SKM-1 (cell line): ENCODE results near the gene GNAS.
"Not testable (repeated sequence)": the region's sequence is repeated elsewhere in the genome, so short reads cannot be mapped to it uniquely, and the experiment has no call there.

ENCODE experiments used
- DNase-seq: peaks from one replicate; lab custom pipeline; 2025; ENCODE audit not compliant: unreplicated experiment; lab: John Stamatoyannopoulos, UW

GNAS gene

DNA sequence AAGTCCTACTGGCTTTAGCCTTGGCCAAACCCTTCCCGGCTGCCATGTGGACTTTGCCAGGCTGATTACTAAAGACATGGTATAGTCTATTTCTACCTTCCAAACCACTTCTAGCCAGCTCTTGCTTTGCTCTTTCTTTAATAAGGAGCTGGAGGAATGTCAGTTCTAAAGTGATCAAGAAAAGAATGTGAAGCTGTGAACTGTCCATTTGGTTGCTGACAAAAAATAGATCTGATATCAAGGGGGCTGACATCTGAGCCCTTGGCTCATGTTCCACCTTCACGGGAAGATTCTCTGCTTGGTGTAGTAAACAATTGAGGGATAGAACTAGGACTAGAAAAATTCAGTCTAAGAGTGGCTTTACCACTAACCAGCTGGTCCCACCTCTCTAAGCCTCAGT is 24.4 kb upstream of the GNAS start:
- no peak for DNase-seq

DNA sequence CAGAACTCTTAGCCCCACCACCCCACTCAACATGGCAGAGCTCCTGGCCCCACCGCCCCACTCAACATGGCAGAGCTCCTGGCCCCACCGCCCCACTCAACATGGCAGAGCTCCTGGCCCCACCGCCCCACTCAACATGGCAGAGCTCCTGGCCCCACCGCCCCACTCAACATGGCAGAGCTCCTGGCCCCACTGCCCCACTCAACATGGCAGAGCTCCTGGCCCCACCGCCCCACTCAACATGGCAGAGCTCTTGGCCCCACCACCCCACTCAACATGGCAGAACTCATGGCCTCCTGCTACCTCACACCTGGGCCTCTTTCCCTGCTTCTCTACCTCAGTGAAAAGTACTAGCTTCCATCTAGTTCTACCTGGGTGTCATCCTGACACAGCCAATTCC is 23.7 kb upstream of the GNAS start:
- DNase-seq: not testable (repeated sequence)

DNA sequence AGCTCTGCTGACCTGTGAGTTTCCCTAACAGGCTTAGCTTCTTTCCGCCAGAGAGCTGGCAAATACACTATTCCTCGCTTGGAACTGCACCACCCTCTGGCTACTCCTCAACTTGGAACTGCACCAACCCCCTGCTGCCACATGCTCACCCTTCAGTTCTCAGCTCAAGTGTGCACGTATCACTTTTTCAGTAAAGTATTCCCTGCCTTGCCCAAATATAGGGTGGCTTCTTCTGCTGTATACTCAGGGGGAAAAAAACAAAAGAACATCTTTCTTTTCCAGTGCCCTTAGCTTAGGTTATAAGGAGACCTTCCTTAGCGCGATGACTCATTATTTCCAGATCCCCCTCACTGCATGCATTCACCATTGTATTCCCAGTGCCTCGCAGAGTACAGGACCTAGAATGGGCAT is 23.0 kb upstream of the GNAS start:
- no peak for DNase-seq

DNA sequence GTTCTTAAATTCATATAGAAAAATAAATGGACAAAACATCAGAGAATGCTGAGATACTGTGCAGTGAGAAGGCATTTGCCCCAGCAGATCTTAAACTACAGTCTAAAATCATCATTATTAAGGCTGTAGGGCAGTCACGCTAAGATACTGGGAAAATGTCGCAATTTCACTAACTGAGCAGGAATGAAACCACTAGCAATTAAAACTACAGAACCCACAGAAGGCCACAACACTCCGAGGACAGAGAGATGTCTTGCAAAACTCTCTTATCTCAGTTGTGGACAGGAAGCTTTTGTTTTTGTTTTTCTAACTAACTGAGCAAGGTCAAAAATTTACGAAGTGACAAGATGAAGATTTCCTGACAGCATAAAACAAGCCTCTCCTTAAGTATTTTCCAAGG is 20.1 kb upstream of the GNAS start:
- no peak for DNase-seq

DNA sequence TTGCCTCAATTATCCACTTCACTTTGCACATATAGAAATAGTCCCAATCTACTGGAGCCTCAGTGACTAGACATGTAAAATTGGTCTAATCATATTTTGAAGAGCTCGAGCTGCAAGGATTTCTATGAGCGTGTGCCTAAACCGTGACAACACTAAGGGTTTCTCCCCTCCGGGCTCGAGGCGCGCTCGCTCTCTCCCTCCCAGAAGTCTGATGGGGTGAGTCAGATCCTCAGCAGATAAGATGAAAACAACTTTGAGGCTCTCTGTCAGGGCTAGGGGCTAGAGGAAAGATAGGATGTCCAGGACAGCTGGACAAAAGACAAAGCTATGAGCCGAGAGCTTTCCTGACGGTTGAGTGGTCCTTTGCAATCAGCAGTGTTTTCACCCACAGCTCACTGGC is 18.6 kb upstream of the GNAS start:
- DNase-seq: no peak

DNA sequence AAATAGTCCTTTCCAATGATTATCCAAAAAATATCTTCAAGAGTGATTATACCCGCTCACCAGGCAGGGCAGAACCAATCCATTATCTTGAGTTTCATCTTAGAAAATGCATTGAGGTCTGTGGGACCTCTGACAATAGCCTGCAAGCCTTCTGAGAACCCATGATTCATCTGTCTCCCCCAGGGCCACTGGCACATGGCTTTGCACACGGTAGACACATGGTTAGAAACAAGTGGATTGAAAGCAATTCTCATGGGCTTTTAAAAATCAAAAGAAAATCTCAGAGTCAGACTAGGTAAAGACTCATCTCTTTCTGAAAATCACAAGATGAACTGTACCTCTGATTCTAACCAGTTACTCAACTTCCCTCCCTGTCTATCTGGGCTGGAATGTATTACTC is 17.3 kb upstream of the GNAS start:
- no peak for DNase-seq

DNA sequence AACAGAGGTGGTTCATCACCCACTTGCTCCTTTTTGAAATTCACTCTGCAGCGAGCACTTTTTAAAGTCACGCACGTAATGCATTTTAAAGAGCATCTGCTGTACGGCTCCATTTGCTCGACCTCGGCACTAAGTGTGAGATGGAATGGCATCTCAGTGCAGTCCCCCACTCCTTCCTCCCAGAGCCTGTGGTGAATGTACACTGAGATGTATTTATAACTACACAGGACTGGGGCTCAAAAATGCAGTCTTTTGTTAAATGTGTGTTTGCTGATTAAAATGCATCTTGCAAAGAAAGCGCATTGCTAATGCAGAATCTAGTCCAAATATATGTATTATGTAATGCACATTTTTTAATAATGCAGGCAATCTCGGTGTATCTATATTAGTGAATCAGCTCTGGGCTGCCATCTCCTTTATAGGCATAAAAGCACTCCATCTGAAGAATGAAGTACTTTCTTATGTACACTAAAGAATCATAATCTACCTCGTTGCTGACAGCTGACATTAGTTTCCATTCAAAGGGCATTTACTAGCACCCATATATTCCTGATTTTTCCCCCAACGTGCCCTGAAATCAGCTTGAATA is 15.8 kb upstream of the GNAS start:
- no peak for DNase-seq

DNA sequence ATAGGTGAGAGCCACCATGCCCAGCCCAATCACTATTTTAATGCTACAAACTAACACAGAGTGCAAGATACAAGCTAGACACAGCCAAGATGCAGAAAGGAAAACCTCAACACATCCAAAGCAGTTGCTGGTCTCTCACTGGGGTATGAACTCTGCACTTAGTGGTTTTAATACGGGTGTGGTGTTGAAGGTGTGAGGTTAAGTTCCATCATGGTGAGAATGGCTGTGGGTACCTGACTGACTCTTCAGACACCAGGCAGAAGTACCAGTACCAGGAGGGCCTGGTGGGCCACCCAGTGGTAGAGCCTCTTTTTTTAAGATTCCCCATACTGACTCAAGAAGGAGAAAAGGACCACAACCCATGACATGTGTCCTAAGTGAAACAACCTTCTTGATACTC is 14.8 kb upstream of the GNAS start:
- no peak for DNase-seq

DNA sequence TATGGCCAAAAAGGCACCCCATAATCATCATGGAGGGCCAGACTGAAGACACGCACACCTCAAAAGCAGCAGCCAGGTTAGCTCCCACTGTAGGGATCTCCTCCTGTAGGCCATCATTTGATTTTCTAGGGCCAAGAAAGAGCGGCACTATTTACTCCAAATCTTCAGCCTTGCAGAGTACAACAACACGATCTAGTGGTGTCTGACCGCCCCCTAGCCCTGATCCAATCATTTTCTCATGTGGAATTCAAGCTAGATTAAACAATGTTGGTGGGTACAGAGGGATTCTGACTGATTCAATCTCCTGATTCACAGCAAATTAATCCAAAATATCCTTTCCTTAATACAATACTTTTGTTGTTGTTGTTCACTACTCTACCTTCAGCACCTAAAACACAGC is 14.3 kb upstream of the GNAS start:
- DNase-seq: no peak

DNA sequence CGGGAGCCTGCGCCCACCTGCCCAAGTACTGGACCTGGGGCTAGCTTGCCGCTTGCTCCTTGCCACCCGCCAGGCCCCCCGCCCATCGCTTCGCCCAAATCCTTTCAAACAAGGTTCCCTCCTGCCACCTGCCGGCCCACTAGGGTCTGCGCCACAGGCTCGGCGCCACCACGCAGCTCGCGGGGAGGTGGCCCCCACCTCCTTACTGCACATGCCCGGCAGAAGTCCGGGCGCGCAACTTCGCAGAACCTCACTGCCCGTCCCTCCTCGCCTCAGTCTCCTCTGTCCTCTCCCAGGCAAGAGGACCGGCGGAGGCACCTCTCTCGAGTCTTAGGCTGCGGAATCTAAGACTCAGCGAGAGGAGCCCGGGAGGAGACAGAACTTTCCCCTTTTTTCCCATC is 13.0 kb upstream of the GNAS start:
- DNase-seq: no peak

DNA sequence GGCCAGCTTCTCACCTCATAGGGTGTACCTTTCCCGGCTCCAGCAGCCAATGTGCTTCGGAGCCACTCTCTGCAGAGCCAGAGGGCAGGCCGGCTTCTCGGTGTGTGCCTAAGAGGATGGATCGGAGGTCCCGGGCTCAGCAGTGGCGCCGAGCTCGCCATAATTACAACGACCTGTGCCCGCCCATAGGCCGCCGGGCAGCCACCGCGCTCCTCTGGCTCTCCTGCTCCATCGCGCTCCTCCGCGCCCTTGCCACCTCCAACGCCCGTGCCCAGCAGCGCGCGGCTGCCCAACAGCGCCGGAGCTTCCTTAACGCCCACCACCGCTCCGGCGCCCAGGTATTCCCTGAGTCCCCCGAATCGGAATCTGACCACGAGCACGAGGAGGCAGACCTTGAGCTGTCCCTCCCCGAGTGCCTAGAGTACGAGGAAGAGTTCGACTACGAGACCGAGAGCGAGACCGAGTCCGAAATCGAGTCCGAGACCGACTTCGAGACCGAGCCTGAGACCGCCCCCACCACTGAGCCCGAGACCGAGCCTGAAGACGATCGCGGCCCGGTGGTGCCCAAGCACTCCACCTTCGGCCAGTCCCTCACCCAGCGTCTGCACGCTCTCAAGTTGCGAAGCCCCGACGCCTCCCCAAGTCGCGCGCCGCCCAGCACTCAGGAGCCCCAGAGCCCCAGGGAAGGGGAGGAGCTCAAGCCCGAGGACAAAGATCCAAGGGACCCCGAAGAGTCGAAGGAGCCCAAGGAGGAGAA is 12.3 kb upstream of the GNAS start:
- DNase-seq: no peak

DNA sequence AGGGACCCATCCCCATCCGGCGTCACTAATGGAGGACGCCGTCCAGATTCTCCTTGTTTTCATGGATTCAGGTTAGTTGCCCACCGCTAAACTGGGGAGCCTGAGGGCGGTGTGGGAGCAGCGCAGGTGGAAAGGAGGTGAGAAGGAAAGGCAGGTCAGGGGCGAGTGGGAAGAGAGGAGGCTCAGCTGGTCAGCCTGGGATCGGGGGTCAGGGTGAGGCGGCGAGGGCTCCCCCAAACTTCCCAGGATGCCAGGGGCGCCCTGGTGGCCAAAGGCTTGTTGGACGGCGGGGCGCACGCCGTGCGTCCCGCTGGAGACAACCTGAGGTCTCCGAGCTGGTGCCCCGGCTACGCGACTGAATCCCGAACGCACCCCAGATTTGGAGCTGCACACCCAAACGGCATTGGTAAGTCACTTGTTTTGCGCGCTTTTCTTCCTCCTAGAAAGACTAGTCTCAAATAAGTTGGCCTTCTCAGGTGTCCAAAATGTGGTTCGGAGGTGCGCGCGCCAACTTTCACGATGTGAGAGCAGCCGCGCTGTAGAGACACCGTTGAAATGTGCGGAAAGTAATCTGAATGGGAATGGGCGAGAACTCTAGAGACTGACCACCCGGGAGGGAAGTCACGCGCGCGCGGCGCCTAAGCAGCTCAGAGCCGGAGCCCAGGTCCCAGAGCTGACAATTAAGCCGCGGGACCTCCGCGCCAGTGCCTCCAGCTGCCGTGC is 11.5 kb upstream of the GNAS start:
- no peak for DNase-seq

DNA sequence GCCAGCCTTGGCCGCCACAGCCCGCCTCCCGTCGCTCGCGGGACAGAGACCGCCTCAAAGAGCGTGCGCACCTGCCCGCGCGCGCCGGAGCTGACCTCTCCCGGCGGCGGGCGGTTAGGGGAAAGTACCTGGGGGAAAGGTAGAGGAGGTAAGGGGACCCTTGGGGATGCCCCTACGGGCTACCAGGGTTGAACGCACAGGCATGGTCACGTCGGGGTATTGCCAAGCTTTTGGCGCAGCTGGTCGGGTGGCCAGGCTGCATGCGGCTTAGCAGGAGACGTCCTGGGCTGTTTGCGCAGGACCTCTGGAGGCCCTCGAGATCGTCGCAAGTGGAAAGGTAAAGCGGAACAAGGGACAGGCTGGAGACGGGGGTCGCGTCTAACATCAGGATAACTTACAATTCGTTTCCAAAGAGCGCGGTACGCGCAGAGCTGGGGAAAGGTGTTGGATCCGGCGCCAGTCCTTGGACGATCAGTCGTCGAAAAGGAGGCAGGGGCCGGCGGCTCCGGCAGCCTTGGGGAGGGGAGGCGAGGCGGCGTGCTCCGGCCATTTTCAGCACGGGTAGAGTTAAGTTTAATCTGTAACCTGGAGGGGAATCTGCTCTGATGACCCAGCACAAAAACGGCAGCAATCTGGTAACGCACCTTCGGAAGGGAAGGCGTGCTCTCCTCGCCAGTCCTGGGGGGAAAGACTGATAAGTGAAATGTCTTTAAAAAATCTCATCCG is 10.8 kb upstream of the GNAS start:
- DNase-seq: no peak

DNA sequence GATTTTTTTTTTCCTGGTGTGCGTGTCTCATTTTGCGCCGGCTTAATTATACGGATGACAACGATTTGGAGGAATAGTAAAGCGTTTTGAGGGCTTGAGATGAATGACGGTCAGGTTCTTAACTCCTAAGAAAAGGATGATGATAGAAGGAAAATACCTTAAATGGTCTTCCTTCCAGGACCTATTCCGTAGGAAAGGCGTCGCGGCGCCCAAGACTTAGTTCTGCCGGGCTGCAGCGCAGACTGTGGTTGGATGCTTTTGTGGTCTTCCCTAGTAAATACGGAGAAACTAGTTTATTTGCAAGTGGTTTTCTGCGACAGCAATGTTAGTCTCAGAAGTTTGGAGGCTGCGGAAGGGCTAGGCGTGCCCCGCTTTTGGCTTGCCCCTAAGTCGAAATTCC is 10.2 kb upstream of the GNAS start:
- no peak for DNase-seq

DNA sequence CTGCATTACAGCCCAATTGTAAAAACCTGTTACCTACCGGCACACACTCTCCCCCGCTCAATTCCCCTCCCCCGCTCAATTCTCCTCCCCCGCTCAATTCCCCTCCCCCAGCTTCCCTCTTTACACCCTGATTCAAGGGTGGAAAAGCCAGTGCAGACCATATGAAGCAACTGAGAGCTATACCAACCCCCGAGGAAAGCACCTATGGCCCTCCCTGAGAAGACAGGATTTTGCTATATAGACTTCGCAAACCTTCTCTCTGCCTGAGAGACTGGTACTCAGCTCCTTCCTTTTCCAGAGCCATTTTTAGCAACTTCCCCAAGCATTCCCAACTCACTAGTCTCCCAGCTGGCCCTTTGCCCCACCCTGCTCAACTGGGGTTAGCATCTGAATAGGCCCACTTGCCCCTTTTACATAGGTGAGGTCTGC is 9.4 kb upstream of the GNAS start:
- DNase-seq: no peak

DNA sequence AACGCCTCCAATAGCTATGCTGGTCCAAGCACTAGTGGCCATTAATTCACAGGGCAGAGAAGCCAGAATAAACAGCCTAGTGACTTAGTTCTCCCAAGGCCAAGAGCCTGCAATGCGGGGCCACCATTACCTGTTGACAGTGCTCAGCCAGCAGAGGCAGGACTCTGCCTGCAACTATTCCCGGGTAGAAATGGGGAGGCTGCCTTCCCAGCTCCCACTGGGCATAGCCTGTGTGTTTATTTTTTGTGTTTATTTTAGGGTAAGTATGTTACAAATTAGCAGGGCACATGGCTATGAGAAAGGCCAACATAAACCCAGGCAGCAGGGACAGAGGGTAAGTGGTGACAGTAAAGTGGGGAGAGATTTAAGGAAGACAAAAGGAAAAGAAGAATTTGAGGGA is 6.8 kb upstream of the GNAS start:
- DNase-seq: no peak

DNA sequence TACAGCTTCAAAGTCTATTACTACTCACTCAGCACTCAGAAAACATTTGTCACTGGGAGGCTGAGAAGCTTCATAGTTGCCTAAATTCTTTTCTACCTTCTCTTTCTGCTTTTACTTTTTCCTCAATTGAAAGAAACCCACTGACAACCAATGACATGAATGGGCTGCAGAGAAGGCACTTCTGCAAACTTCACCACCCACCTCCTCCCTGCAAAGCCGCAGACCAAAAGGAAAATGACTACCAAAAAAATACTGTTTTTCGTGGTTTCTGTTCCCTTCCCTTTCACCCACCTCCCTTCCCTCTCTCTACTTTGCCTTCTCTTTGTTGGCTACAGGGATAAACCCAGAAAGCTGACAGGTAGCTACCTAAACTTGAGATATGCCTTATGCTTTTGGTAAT is 5.1 kb upstream of the GNAS start:
- DNase-seq: no peak

DNA sequence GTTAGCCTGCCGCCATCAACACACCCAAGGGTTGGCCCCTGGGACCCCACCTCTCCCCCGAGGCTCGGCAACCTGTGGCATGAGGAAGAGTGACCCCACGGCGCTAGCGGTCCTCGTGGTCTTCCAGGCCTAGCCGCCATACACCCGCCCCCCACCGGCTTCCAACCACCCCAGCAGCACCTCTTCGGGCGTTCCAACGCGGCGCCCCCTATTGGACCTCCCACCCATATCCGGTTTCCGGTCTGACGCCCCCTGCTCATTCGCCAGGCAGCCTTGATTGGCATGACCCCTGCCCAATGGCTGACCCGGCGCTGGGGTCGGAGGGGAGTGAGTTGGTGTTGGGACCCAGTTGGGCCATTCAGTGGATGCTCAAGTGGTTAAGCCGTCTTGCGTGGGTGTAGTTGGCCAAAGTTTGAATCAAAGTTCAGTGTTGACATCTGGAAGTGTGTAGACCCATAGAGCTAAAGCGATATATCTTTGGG is 1.8 kb upstream of the GNAS start, which contains the start of gene GNAS-AS1:
Gene GNAS-AS1 (minus strand): TSS at position 210 of the 482 bp plus-strand sequence.
- DNase-seq: no peak

DNA sequence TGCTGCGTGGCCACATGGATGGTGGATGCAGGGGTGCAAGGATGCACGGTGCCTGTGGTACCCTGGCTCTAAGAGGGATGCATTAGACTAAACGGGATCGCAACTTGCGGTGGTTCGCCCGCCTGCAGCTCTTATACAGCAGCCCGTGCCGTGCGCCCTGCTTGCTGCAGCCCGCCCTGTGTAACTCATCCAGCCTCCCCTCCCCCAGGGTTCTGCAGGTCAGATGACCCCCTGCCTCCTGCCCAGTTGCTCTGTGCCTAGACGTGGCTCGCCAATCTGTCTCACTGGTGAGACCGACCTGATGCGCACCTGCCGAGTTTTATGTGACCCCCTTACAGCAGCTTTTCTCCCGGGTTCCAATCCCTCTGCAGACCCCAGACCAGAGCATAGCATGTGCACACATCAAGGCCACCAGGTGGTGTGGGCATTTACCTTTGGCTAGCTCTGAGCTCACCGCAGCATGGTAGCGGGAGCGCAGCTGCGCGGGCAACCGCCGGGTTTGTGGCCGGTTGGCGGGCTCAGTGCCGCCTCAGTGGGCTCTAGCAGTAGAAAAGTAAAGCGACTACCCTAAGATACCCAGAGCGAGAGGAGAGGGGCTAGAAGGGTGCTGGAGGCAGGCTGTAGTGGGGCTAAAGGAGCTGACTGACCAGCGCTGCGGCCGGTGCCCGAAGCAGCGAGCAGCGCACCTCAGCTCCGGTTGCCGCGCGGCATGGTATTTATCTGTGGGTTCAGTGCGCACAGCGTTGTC is 1.1 kb upstream of the GNAS start:
- DNase-seq: no peak

DNA sequence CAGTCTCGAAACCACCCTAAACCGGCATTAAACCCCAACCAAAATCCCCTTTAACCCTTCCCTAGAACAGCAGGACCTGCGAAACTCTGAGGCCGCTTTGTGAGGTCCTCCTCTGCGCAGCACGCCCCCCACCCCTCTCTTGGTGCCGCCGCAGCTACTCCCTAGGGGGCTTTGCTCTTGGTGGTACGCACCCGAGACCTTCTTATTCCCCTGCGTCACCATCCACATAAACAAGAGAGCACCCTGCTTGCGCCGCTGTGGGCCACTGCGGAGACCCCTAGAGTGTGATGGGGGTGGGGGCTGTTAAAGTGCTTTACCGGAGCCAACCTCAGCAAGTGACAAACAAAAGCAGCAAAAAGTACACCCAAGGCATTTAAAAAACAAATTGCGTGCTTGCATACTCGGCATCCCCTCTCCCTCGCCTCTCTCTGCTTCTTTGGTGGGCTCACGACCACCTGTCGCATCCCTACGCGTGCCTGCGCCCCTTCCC is 502 bp upstream of the GNAS start:
- no peak for DNase-seq

DNA sequence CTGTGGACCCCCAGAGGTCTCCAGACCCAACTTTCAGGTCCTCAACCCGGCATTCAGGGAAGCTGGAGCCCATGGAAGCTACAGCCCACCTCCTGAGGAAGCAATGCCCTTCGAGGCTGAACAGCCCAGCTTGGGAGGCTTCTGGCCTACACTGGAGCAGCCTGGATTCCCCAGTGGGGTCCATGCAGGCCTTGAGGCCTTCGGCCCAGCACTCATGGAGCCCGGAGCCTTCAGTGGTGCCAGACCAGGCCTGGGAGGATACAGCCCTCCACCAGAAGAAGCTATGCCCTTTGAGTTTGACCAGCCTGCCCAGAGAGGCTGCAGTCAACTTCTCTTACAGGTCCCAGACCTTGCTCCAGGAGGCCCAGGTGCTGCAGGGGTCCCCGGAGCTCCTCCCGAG is 950 bp downstream of the GNAS start:
- DNase-seq: no peak
